ENCODE results near the gene CDH4. TPM values are rescaled to one million over a fixed set of nuclear protein-coding genes. Genes with fewer than 3 reads are reported as not detected.

Gene CDH4
- polyA plus RNA-seq, 4 donors, result 0.09 to 4.1 (median 0.25) TPM

DNA sequence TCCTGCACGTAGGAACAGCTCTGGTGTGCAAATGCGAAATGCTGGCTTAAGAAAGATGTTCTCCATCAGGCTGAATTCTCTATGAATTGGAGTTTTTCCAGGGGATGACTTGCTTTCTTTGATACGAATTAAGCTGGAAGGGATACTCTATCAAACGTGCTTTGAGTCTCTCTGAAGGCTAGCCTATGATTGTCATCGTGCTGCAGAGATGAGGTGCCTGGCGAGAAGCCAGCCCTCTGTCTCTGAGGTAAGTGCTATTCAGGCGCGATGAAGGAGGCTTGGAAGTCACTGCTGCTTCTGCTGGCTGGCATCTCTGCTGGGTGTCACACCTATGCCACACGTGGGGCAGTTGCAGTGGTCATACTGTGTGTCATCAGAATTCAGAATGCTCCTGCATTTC, 589.9 kb downstream of the CDH4 start:
- FAIRE-seq (no peak), DNase-seq (no peak)
- H3K27me3 ChIP-seq (ENCODE audit: control insufficient read depth in 3 of 3, insufficient read depth in 3 of 3, low read length in 3 of 3), result no peaks in the 10 kb centered on the region
- no peak overlapping the region for H3K27ac ChIP-seq (ENCODE audit: low read depth in 1 of 3, low read length in 2 of 3)
- H3K4me3 ChIP-seq (ENCODE audit: low read depth in 1 of 3, low read length in 3 of 3), result no peak overlapping the region
- WGBS, 3 donors, result 43 to 52% (median 49%) methylated on average over 9 of the region's 9 CpGs
- no peaks in the 10 kb centered on the region for H3K36me3 ChIP-seq (ENCODE audit: control insufficient read depth in 3 of 3, insufficient read depth in 2 of 3, low read depth in 1 of 3, low read length in 3 of 3)
- H3K9me3 ChIP-seq (ENCODE audit: control insufficient read depth in 2 of 2, insufficient read depth in 1 of 2, low read depth in 1 of 2, low read length in 1 of 2), result no peaks in the 10 kb centered on the region
- H3K4me1 ChIP-seq (ENCODE audit: control insufficient read depth in 3 of 3, insufficient read depth in 2 of 3, low read depth in 1 of 3, low read length in 2 of 3), result no peaks in the 10 kb centered on the region

DNA sequence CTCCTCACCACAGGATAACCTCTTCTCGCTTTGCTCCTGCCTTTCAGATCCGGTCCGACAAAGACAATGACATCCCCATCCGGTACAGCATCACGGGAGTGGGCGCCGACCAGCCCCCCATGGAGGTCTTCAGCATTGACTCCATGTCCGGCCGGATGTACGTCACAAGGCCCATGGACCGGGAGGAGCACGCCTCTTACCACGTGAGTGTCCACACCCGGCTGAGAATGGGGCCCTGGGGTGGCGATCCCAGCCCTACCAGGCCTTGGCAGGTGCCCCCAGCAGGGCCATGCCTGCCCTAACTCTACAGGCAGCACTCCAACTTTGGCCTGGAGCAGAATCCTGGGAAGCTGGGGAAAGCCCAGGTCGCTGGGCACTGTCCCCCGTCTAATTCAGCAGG, 592.6 kb downstream of the CDH4 start:
- DNase-seq, result no peak

GRCh38 chr20:61845233-61845671, 593.2 kb downstream of the CDH4 start:
- Histone ChIP-seq H3K27me3 (ENCODE audit: control insufficient read depth in 3 of 3, insufficient read depth in 3 of 3, low read length in 3 of 3) (no peaks in the 10 kb centered on the region), H3K36me3 (ENCODE audit: control insufficient read depth in 3 of 3, insufficient read depth in 2 of 3, low read depth in 1 of 3, low read length in 3 of 3) (no peaks in the 10 kb centered on the region), H3K4me3 (ENCODE audit: low read depth in 1 of 3, low read length in 3 of 3) (no peak overlapping the region), H3K4me1 (ENCODE audit: control insufficient read depth in 3 of 3, insufficient read depth in 2 of 3, low read depth in 1 of 3, low read length in 2 of 3) (no peaks in the 10 kb centered on the region), H3K9me3 (ENCODE audit: control insufficient read depth in 2 of 2, insufficient read depth in 1 of 2, low read depth in 1 of 2, low read length in 1 of 2) (peaks cover 0 to 2% of the 10 kb centered on the region in 2 donors), H3K27ac (ENCODE audit: low read depth in 1 of 3, low read length in 2 of 3) (no peak overlapping the region)
- WGBS, 3 donors, result 54 to 75% (median 72%) methylated on average over 19 of the region's 19 CpGs
- DNase-seq, result no peak
- FAIRE-seq, result no peak

More for the DNA sequence above, 592.6 kb downstream of the CDH4 start:
- no peak overlapping the region for H3K4me3 ChIP-seq (ENCODE audit: low read depth in 1 of 3, low read length in 3 of 3)
- peaks cover 0 to 2% of the 10 kb centered on the region in 2 donors for H3K9me3 ChIP-seq (ENCODE audit: control insufficient read depth in 2 of 2, insufficient read depth in 1 of 2, low read depth in 1 of 2, low read length in 1 of 2)
- no peaks in the 10 kb centered on the region for H3K27me3 ChIP-seq (ENCODE audit: control insufficient read depth in 3 of 3, insufficient read depth in 3 of 3, low read length in 3 of 3)
- no peaks in the 10 kb centered on the region for H3K4me1 ChIP-seq (ENCODE audit: control insufficient read depth in 3 of 3, insufficient read depth in 2 of 3, low read depth in 1 of 3, low read length in 2 of 3)
- FAIRE-seq, result no peak
- no peak overlapping the region for H3K27ac ChIP-seq (ENCODE audit: low read depth in 1 of 3, low read length in 2 of 3)
- WGBS, 3 donors, result 86 to 91% (median 90%) methylated on average over 17 of the region's 17 CpGs
- no peaks in the 10 kb centered on the region for H3K36me3 ChIP-seq (ENCODE audit: control insufficient read depth in 3 of 3, insufficient read depth in 2 of 3, low read depth in 1 of 3, low read length in 3 of 3)

GRCh38 chr20:61846074-61846473, 594.0 kb downstream of the CDH4 start:
- no peaks in the 10 kb centered on the region for H3K36me3 ChIP-seq (ENCODE audit: control insufficient read depth in 3 of 3, insufficient read depth in 2 of 3, low read depth in 1 of 3, low read length in 3 of 3)
- FAIRE-seq (no peak), DNase-seq (no peak)
- H3K9me3 ChIP-seq (ENCODE audit: control insufficient read depth in 2 of 2, insufficient read depth in 1 of 2, low read depth in 1 of 2, low read length in 1 of 2), result peaks cover 0 to 2% of the 10 kb centered on the region in 2 donors
- WGBS, 3 donors, result 83 to 85% (median 85%) methylated on average over 13 to 15 of the region's 15 CpGs
- H3K27me3 ChIP-seq (ENCODE audit: control insufficient read depth in 3 of 3, insufficient read depth in 3 of 3, low read length in 3 of 3), result no peaks in the 10 kb centered on the region
- no peak overlapping the region for H3K27ac ChIP-seq (ENCODE audit: low read depth in 1 of 3, low read length in 2 of 3)
- H3K4me3 ChIP-seq (ENCODE audit: low read depth in 1 of 3, low read length in 3 of 3), result no peak overlapping the region
- H3K4me1 ChIP-seq (ENCODE audit: control insufficient read depth in 3 of 3, insufficient read depth in 2 of 3, low read depth in 1 of 3, low read length in 2 of 3), result no peaks in the 10 kb centered on the region

DNA sequence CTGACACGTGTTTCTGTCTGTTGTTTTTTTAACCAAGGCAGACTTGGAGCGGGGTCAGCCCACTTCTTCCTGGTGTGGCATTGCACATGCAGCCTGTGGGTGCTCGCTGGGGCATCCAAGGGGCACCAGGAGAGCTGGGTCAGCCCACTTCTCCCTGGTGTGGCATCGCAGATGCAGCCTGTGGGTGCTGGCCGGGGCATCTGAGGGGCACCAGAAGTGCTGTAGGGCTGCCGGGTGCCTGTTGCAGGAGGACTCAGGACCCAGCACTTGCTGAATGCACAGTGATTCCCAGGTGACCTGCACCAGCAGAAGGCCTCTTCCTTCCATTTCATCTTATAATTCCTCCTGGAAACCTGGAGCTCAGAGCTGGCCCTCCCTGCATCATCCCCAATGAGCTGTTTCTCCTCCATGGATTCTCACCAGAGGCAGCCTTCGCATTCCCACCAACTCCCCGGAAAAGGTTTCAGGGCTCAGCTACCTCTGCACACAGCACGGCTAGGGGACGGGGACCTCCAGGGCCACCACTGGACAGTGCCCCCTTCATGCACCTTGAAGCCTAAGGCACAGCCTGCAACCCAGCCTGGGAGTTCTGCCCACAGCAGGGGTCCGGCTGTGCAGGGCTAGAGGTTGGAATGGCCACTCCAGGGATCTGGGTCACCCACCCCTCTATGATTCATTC, 594.8 kb downstream of the CDH4 start:
- Histone ChIP-seq H3K36me3 (ENCODE audit: control insufficient read depth in 3 of 3, insufficient read depth in 2 of 3, low read depth in 1 of 3, low read length in 3 of 3) (no peaks in the 10 kb centered on the region), H3K4me1 (ENCODE audit: control insufficient read depth in 3 of 3, insufficient read depth in 2 of 3, low read depth in 1 of 3, low read length in 2 of 3) (no peaks in the 10 kb centered on the region), H3K27ac (ENCODE audit: low read depth in 1 of 3, low read length in 2 of 3) (no peak overlapping the region), H3K9me3 (ENCODE audit: control insufficient read depth in 2 of 2, insufficient read depth in 1 of 2, low read depth in 1 of 2, low read length in 1 of 2) (peaks cover 0 to 2% of the 10 kb centered on the region in 2 donors), H3K27me3 (ENCODE audit: control insufficient read depth in 3 of 3, insufficient read depth in 3 of 3, low read length in 3 of 3) (no peaks in the 10 kb centered on the region), H3K4me3 (ENCODE audit: low read depth in 1 of 3, low read length in 3 of 3) (no peak overlapping the region)
- no peak for FAIRE-seq
- WGBS, 3 donors, result 78 to 83% (median 81%) methylated on average over 11 of the region's 11 CpGs
- DNase-seq, result no peak

GRCh38 chr20:61847420-61847748, 595.3 kb downstream of the CDH4 start:
- DNase-seq, result no peak
- 85 to 93% (median 87%) methylated on average over 10 of the region's 10 CpGs for WGBS, 3 donors
- FAIRE-seq, result no peak
- Histone ChIP-seq H3K27me3 (ENCODE audit: control insufficient read depth in 3 of 3, insufficient read depth in 3 of 3, low read length in 3 of 3) (no peaks in the 10 kb centered on the region), H3K27ac (ENCODE audit: low read depth in 1 of 3, low read length in 2 of 3) (no peak overlapping the region), H3K9me3 (ENCODE audit: control insufficient read depth in 2 of 2, insufficient read depth in 1 of 2, low read depth in 1 of 2, low read length in 1 of 2) (peaks cover 0 to 2% of the 10 kb centered on the region in 2 donors), H3K4me1 (ENCODE audit: control insufficient read depth in 3 of 3, insufficient read depth in 2 of 3, low read depth in 1 of 3, low read length in 2 of 3) (no peaks in the 10 kb centered on the region), H3K36me3 (ENCODE audit: control insufficient read depth in 3 of 3, insufficient read depth in 2 of 3, low read depth in 1 of 3, low read length in 3 of 3) (no peaks in the 10 kb centered on the region), H3K4me3 (ENCODE audit: low read depth in 1 of 3, low read length in 3 of 3) (no peak overlapping the region)

GRCh38 chr20:61847986-61848385, 595.9 kb downstream of the CDH4 start:
- 86 to 88% (median 87%) methylated on average over 7 of the region's 7 CpGs for WGBS, 3 donors

GRCh38 chr20:61848851-61849250, 596.8 kb downstream of the CDH4 start:
- no peak for DNase-seq
- WGBS, 3 donors, result 24 to 60% (median 36%) methylated on average over 4 of the region's 4 CpGs
- H3K9me3 ChIP-seq (ENCODE audit: control insufficient read depth in 2 of 2, insufficient read depth in 1 of 2, low read depth in 1 of 2, low read length in 1 of 2), result peaks cover 0 to 2% of the 10 kb centered on the region in 2 donors
- no peaks in the 10 kb centered on the region for H3K4me1 ChIP-seq (ENCODE audit: control insufficient read depth in 3 of 3, insufficient read depth in 2 of 3, low read depth in 1 of 3, low read length in 2 of 3)
- H3K27ac ChIP-seq (ENCODE audit: low read depth in 1 of 3, low read length in 2 of 3), result no peak overlapping the region
- H3K4me3 ChIP-seq (ENCODE audit: low read depth in 1 of 3, low read length in 3 of 3), result no peak overlapping the region
- H3K36me3 ChIP-seq (ENCODE audit: control insufficient read depth in 3 of 3, insufficient read depth in 2 of 3, low read depth in 1 of 3, low read length in 3 of 3), result no peaks in the 10 kb centered on the region
- no peaks in the 10 kb centered on the region for H3K27me3 ChIP-seq (ENCODE audit: control insufficient read depth in 3 of 3, insufficient read depth in 3 of 3, low read length in 3 of 3)
- FAIRE-seq, result no peak

More at GRCh38 chr20:61847986-61848385, 595.9 kb downstream of the CDH4 start:
- Histone ChIP-seq H3K27ac (ENCODE audit: low read depth in 1 of 3, low read length in 2 of 3) (no peak overlapping the region), H3K4me1 (ENCODE audit: control insufficient read depth in 3 of 3, insufficient read depth in 2 of 3, low read depth in 1 of 3, low read length in 2 of 3) (no peaks in the 10 kb centered on the region), H3K27me3 (ENCODE audit: control insufficient read depth in 3 of 3, insufficient read depth in 3 of 3, low read length in 3 of 3) (no peaks in the 10 kb centered on the region), H3K36me3 (ENCODE audit: control insufficient read depth in 3 of 3, insufficient read depth in 2 of 3, low read depth in 1 of 3, low read length in 3 of 3) (no peaks in the 10 kb centered on the region), H3K4me3 (ENCODE audit: low read depth in 1 of 3, low read length in 3 of 3) (no peak overlapping the region), H3K9me3 (ENCODE audit: control insufficient read depth in 2 of 2, insufficient read depth in 1 of 2, low read depth in 1 of 2, low read length in 1 of 2) (peaks cover 0 to 2% of the 10 kb centered on the region in 2 donors)
- FAIRE-seq (no peak), DNase-seq (no peak)

- H3K4me1 ChIP-seq (ENCODE audit: control insufficient read depth in 3 of 3, insufficient read depth in 2 of 3, low read depth in 1 of 3, low read length in 2 of 3), result no peaks in the 10 kb centered on the region
- WGBS, 3 donors, result 31 to 70% (median 37%) methylated on average over 11 of the region's 11 CpGs
- H3K36me3 ChIP-seq (ENCODE audit: control insufficient read depth in 3 of 3, insufficient read depth in 2 of 3, low read depth in 1 of 3, low read length in 3 of 3), result no peaks in the 10 kb centered on the region
Observed at GRCh38 chr20:61849376-61849775, 597.3 kb downstream of the CDH4 start.

More at GRCh38 chr20:61849376-61849775, 597.3 kb downstream of the CDH4 start:
- Histone ChIP-seq H3K4me3 (ENCODE audit: low read depth in 1 of 3, low read length in 3 of 3) (no peak overlapping the region), H3K27me3 (ENCODE audit: control insufficient read depth in 3 of 3, insufficient read depth in 3 of 3, low read length in 3 of 3) (no peaks in the 10 kb centered on the region), H3K27ac (ENCODE audit: low read depth in 1 of 3, low read length in 2 of 3) (no peak overlapping the region), H3K9me3 (ENCODE audit: control insufficient read depth in 2 of 2, insufficient read depth in 1 of 2, low read depth in 1 of 2, low read length in 1 of 2) (peaks cover 0 to 2% of the 10 kb centered on the region in 2 donors)
- FAIRE-seq (no peak), DNase-seq (peak in 1 of 2 donors; percentile 64)
